H1 (cell line): Measurements from ENCODE around the gene MRPS6. TPM values are rescaled to one million over a fixed set of nuclear protein-coding genes. Genes with fewer than 3 reads are reported as not detected.

Experiments used
- BRCA1 ChIP-seq: IDR thresholded peaks from 2 replicates; pipeline ENCODE4 v1.6.1; 2012; ENCODE audit warnings: low read depth, low read length, improper control_type of control experiment
- polyA plus RNA-seq, 7 experiments: library from polyadenylated mRNA; depleted of rRNA in 3 of 7; stranded (reverse) in 5 of 7; unstranded in 2 of 7; fragments of >200 nt in 5 of 7; fragments of 200-250 nt in 2 of 7; gene quantifications; 1 replicate in 5 of 7; 2 replicates in 1 of 7; 4 replicates in 1 of 7; pipeline versions ENCODE4 v1.2.1 to v1.2.3, GENCODE V29; 2011 to 2013; ENCODE audit warnings: missing spikeins in 2 of 7, mixed read lengths in 2 of 7
- total RNA-seq: library from RNA; stranded (reverse); fragmentation: NEBNext Ultra II Directional; extraction: Animal tissue kit (Norgen Biotek cat#: 25700); gene quantifications from 2 replicates; pipeline ENCODE4 v1.2.1, GENCODE V29; 2021

MRPS6 gene
- total and polyA plus RNA-seq, 2 of the 8 experiments (the other 6 are each of a cell fraction or from before 2014, with no cell fraction given) = 62.7 to 156 TPM

DNA sequence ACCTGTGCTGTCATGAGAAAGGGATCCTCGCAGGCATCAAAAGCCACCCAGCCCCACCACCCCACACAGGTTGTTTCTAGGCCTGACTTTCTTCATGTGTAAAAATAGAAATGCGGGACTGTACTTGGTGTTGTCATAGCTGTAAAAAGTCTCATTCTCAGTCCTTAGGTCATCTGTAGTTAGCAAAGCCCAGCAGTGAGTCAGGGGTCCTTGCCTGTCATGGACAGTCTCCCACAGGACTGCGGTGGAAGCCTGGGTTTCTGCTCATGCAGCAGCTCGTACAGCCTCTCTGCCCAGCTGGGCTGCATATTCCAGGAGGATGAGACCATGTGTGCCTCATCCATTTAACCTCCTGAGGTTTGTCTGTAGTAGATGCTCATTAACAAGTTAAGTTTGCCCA lies 58.2 kb downstream of the MRPS6 start (continued):
- no peak for TF ChIP-seq BRCA1
